SU-DHL-6 (cell line): ENCODE results near the gene CALHM3.

Source experiments
- CTCF ChIP-seq: fragments of 200-600 bp; sonication (generic); IDR thresholded peaks from one replicate; pipeline ENCODE4 v1.5.1; 2017; ENCODE audit warnings: antibody characterized with exemption, mild to moderate bottlenecking, low read length, moderate library complexity; ENCODE audit not compliant: insufficient read depth, poor library complexity, severe bottlenecking
- EZH2phosphoT487 ChIP-seq: fragments of 200-600 bp; sonication (generic), shearing (Covaris generic); conservative IDR thresholded peaks from 2 replicates; pipeline ENCODE4 v1.6.1; 2018; ENCODE audit warnings: mild to moderate bottlenecking, antibody characterized with exemption, low read length, moderate library complexity, mixed read lengths

- no peak for TF ChIP-seq CTCF
- TF ChIP-seq EZH2phosphoT487: no peak
Measured at GRCh38 chr10:103455235-103455634, 23.8 kb downstream of the CALHM3 start.
